ENCODE data around the gene GSE1.

Gene GSE1

DNA sequence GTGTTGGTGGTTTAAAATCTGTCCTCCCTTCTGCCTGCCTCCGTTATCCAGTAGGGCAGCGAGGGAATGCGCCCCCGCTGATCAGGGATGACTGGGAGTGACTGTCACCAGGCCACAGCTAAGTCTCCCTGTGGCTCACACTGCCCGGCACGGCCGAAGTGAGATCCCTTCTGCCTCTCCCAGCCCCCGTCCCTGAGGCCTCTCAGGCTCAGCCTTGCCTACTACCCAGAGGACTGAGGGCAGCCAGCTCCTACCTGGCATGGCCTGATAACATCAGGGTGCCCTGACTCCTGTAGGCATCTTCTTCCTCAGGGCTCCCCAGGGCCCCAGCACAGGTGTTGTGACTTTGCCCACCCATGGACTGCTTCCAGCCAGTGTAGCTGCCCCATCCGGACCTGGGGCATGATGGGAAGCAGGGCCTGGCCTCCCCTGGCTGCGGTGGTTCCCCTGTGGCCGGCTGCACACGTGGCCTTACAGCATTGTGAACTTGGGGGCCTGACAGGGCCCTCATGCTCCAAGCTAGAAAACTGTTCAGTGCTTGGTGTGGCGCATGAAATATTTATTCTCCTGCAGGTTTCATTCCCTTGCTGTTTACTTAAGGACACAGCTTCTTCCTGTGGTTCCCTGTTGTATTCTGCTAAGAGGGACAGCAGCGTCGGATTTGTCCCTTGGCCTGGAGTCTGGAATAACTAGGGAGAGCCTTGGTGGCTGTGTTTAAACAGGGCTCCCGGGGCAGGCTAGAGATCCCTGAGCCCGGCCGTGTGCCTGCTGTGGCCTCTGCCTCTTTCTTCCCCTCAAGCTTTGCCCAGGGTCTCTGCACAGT is 45.6 kb downstream of the GSE1 start:
- no peak for DNase-seq (ENCODE audit: extremely low read depth in 1 of 2, low read depth in 1 of 2)

DNA sequence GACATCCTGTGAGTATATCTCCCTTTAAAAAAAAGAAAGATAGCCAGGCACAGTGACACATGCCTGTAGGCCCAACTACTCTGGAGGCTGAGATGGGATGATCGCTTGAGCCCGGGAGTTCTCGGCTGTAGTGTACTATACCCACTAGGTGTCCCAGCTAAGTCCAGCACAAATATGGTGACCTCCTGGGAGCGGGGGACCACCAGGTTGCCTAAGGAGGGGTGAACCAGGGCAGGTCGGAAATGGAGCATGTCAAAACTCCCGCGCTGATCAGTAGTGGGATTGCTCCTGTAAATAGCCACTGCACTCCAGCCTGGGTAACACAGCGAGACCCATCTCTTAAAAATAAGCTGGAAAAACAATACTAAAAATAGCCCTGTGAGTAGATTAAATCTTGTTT is 46.2 kb downstream of the GSE1 start:
- no peak for DNase-seq (ENCODE audit: extremely low read depth in 1 of 2, low read depth in 1 of 2)

DNA sequence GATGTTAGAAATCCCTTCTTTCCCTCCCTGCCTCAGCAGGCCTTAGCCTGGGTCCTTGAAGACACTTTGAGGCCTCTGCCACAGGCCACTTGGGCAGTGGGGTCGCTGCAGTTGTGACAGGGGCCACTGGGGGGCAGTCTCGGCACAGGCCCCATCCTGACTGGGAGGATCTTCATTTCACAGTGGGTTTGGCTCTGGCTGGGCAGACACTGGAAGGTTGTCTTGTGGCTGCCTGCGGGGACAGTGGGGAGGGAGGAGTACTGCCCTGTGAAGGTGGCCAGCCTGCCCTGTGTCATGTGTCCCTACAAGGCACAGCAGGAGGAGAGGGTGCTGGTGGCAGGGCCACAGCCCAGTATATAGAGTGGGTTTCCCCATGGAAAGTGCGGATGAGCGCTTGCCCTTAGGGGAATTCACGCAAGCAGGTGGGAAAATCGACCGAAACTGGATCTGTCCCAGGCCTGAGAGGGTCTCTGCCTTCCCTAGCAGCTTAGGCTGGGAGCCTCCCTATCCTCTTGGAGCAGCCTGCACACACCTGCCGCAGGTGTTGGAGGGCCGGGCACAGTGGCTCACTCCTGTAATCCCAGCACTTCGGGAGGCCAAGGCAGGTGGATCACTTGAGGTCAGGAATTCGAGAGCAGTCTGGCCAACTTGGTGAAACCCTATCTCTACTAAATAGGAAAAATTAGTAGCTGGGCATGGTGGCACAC is 46.8 kb downstream of the GSE1 start:
- peak; percentile 14 to 40 for DNase-seq (ENCODE audit: extremely low read depth in 1 of 2, low read depth in 1 of 2)

DNA sequence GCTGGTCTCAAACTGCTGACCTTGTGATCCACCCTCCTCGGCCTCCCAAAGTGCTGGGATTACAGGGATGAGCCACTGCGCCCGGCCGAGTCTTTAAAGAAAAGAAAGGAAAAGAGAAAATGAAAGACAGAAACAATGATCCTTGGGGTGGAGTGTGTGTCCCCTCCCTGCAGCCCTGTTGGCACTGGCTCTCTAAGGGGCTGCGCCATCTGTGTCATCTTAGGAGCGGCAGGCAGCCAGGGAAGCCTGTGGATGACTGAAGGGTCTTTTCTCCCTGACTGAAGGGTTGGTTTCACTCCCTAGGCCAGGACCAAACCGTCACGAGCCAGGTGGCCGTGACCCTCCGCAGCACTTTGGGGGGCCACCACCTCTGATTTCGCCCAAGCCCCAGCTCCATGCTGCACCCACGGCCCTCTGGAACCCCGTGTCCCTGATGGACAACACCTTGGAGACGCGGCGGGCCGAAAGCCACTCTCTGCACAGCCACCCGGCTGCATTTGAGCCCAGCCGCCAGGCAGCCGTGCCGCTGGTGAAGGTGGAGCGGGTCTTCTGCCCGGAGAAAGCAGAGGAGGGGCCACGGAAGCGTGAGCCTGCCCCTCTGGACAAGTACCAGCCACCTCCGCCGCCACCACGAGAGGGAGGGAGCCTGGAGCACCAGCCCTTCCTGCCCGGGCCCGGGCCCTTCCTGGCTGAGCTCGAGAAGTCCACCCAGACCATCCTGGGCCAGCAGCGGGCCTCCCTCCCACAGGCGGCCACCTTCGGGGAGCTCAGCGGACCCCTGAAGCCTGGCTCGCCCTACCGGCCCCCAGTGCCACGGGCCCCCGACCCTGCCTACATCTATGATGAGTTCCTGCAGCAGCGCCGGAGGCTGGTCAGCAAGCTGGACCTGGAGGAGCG is 48.0 kb downstream of the GSE1 start:
- no peak for DNase-seq (ENCODE audit: extremely low read depth in 1 of 2, low read depth in 1 of 2)

DNA sequence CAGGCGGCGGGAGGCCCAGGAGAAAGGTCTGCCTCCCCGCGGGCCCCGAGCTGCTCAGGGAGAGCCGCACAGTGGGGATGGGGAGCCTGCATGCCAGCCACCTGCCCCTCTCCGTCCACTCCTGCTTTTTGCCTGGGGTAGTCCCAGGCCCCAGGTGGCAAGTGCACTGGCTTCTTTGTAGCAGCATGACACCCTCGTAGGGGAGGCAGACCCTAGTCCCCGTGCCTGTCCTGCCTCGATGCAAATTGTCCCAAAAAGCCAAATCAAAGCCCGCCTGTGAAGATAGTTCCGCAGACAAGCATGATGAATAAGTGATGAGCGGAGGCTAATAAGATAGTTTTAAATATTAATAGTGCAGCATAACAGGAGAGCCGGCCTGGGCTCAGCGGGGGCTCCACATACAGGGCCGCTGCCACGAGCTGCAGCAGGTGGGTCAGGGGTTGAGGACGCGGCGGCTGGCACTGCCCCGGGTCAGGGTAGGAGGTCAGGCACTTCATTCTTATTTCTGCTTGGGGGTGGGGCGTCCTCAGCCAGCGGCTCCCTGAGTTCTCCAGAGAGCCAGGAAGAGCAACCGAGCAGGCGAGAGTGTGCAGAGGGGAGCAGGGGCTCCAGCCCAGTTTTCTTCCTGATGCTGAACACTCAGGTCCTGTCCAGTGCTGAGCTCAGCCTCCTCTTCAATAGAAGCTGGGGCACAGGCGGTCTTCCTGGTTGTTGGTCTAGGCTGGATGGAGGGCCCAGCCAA is 48.8 kb downstream of the GSE1 start:
- no peak for DNase-seq (ENCODE audit: extremely low read depth in 1 of 2, low read depth in 1 of 2)

DNA sequence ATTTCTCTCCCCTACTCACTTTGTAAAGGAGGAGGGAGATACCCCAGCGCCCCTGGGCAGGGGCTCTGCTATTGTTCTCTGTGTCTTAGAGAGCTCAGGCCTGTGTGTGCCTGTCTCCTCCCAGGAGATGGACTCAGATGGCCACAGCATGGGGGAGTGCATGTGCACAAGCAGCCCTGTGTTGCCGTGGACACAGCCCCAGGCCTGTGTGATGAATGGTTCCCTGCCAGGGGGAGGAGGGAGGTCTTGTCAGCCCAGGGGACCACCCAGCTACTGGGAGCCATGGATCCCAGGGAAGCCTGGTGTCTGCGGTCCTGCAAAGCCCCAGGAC is 49.3 kb downstream of the GSE1 start:
- no peak for DNase-seq (ENCODE audit: extremely low read depth in 1 of 2, low read depth in 1 of 2)

DNA sequence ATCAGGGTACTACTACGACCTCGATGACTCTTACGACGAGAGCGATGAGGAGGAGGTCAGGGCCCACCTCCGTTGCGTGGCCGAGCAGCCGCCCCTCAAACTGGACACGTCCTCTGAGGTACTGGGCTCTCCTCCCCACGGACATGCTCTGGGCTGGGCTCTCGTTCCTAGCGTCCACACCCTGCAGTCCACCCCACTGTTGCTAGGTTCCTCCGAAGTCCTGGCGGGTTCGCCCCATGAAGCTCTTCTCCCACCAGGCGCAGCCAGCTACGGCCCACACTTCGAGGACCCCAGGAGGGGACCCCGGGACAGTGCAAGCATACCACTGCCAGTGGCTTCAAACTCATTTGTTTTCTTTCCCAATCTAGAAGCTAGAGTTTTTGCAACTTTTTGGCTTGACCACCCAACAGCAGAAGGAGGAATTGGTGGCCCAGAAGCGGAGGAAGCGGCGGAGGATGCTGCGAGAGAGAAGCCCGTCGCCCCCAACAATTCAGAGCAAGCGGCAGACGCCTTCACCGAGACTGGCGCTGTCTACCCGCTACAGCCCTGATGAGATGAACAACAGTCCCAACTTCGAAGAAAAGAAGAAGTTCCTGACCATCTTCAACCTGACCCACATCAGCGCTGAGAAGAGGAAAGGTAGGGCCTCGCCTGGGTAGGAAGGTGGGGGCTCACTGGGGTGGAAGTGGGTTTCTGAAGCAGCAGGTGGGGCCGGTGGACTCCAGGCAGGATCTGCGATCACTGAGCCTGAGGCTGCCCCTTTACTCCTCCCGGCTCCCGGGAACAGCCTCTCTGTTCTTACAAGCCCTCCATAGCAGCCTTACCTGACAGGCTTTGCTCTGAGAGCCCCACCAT is 50.1 kb downstream of the GSE1 start:
- no peak for DNase-seq (ENCODE audit: extremely low read depth in 1 of 2, low read depth in 1 of 2)

DNA sequence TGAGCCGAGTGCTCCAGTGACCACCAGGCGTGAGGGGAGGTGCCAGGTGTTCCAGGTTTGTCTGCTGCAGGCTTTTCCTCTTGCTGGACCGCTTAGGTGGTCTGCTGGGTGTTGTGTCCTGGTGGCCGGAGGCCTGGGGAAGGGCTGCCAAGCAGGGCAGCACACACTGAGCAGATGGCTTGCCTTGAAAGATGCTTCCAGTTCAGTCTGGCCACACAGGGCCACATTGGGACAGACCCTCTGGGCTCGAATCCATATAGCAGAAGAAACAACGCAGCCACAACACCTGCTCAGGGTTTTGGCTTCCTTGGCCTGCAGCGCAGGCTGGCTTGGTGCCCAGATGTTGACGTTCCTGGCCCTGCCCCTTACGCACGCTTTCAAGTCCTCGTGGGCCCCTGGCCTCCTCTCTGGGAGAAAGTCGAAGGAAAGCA is 50.8 kb downstream of the GSE1 start:
- no peak for DNase-seq (ENCODE audit: extremely low read depth in 1 of 2, low read depth in 1 of 2)

DNA sequence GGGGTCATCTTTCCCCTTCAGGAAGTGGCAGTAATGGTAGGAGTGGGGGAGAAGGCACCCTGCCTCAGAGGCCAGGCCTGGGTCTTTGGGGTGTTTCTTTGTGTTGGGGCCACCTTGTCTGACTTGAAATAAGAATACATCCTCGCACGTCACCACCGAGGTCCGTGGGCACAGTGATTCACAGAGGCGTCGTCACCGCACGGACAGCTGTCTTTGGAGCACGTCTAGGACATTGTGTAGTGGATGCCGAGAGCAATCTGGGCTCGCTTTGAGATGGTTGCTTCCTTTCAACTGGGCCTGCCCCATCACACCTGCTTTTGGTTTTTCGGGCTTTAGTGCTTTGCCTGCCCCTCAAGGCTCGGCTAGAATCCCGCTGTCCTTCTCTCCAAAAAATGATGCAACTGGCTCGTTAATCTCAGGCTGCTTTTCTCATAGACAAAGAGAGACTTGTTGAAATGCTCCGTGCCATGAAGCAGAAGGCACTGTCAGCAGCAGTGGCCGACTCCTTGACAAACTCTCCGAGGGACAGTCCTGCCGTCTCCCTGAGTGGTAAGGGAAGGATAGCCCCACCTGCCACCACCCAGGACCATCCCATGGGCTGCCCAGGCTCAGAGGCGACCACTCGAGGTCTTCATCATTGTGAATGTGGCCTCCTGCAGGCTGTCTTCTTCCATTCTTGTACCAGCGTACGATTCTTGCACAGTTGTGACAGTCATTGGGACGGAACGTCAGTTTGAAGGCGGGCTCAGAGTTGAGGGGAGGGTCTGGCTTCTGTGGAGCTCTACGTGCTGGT is 51.7 kb downstream of the GSE1 start:
- no peak for DNase-seq (ENCODE audit: extremely low read depth in 1 of 2, low read depth in 1 of 2)

DNA sequence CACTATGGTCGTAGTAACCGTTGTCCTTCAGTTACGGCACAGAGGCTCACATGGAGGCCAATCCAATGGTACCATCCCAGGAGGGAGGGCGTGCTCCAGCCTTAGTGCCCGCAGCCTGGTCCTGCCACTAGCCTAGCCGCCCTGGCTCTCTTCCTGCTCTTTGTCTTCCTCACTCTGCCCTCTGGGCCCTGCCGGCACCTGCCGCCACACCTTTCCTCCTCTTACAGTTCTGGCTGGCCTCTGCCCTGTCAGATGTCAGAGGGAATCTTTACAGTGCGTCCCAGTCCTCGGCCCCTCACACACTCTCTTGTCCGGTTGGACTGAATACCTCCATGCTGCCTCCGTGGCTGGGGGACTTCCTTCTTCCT is 52.2 kb downstream of the GSE1 start:
- DNase-seq (ENCODE audit: extremely low read depth in 1 of 2, low read depth in 1 of 2): no peak

DNA sequence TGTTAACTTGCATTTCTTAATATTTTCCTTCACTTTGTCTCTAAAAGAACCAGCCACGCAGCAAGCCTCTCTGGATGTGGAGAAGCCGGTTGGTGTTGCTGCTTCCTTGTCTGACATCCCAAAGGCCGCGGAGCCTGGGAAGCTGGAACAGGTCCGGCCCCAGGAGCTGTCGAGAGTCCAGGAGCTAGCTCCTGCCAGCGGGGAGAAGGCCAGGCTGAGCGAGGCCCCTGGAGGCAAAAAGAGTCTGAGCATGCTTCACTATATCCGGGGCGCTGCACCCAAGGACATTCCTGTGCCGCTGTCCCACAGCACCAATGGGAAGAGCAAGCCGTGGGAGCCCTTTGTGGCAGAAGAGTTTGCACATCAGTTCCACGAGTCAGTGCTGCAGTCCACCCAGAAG is 52.8 kb downstream of the GSE1 start:
- DNase-seq (ENCODE audit: extremely low read depth in 1 of 2, low read depth in 1 of 2): no peak

DNA sequence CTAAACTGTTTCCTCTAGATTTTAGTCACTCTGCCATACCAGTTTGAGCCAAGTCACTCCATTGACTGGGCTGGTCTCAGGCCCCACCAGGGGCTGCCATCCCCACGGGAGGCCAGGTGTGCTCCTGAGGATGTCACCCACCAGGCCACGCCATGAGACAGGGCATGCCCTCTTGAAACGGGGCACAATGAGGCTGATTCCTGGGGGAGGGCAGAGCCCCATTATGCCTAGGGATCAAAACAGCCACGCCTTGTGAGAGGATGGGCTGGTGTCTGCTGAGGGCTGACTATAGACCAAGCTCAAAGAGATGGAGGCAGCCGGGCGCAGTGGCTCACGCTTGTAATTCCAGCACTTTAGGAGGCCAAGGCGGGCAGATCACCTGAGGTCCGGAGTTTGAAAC is 54.1 kb downstream of the GSE1 start:
- no peak for DNase-seq (ENCODE audit: extremely low read depth in 1 of 2, low read depth in 1 of 2)

DNA sequence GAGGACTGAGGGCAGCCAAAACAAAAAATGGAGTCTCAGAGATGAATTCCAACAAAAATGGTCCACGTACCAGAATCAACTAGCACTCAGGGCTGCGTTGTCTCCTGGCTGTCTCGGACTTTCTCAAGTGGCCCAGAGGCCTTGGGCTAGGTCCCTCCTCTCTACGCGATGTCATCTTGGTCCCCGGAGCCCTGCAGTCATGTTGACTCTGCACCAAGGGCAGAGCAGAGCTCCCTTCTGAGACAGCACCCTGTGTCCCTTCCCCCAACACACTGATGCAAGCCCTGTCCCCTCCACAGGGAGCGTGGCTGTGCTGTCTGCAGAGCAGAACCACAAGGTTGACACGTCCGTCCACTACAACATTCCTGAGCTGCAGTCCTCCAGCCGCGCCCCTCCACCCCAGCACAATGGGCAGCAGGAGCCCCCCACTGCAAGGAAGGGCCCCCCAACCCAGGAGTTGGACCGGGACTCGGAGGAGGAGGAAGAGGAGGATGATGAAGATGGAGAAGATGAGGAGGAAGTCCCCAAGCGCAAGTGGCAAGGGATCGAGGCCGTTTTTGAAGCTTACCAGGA is 54.8 kb downstream of the GSE1 start:
- no peak for DNase-seq (ENCODE audit: extremely low read depth in 1 of 2, low read depth in 1 of 2)

DNA sequence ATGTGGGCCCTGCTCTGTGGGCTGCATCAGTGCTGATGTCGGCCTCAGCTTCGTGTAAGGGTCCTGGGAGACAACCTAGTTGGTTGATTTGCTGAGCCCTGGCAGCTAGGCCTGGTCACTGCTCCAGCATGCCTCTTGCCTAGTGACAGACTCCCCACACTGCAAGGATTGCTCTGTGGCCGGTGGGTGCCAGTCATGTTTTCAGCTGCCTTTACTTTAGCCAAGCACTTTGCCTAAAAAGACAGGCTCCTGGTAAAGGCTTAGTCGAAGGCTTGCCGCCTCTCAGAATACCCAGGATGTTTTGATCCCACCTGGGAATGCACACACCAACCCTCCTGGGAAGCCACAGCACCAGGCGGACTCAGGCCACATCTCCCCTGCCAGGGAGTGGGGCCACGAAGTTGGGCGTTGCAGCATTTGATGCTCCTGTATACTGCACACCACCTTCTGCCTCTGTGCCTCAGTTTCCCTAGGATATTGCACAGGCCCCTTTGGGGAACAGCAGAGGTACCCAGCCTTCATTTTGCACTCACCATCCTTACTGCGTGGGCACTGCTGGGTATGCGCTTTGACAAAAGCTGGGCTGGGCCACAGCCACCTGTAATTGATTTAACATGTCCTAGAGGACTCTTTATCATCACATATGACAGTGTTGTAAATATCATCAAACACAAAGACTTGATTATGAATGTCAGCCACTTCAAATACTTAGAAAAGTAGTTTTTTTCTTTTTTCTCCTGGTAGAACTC is 55.7 kb downstream of the GSE1 start:
- no peak for DNase-seq (ENCODE audit: extremely low read depth in 1 of 2, low read depth in 1 of 2)

DNA sequence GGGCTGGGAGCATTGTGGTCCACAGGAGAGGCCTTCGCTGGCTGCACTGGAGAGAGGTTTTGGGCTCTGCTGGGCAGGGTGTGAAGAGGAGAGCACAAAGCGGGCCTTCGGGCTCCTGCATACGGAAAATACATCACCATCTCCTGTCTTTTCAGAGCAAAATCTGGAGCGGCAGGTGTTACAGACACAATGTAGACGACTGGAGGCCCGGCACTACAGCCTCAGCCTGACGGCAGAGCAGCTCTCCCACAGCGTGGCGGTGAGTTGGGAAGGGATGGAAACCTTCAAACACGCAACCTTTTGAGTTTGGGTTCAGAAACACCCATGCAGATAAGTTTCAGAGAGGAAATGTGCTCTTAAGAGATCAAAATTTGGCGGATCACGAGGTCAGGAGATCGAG is 57.7 kb downstream of the GSE1 start:
- no peak for DNase-seq (ENCODE audit: extremely low read depth in 1 of 2, low read depth in 1 of 2)

DNA sequence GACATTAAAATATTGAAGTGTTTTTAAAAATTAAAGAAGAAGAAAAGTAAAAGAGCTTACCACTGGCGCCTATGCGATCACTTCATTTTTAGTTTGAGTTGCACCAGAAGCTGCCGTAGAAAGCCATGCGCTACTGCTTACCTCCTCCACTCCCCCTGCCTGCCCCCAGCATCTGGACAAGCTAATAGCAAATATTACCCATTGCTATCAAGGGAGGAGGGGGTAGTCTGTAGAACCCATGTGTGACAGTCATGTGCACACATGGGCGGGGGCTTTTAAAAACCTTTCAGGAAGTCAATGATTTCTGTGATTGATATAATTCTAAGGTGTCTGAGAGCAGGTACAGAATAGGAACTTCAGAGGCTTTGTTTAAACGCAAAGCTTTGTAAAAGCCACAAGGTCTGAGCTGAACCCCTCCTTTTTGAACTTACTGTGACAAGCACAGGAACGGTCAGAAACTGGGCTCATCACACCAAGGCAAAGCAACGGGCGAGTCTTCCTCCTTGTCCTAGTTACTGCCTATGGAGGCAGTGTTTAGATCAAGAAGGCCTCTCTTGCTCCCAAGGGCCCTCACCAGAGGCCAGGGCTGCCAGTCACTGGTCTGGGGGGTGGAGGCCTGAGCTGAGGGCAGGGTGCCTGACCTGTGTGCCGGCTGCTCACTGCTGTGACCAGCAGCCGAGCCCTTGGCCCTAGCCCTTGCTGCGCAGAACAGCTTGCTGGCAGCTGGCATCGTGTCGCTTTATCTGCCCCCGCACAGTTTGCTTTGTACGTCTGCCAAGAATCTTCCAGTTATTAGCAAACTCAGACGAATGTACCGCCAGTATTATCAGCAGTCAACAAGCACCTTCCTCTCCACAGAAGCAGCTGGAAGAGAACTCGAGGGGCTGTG is 60.7 kb downstream of the GSE1 start:
- DNase-seq (ENCODE audit: extremely low read depth in 1 of 2, low read depth in 1 of 2): no peak

DNA sequence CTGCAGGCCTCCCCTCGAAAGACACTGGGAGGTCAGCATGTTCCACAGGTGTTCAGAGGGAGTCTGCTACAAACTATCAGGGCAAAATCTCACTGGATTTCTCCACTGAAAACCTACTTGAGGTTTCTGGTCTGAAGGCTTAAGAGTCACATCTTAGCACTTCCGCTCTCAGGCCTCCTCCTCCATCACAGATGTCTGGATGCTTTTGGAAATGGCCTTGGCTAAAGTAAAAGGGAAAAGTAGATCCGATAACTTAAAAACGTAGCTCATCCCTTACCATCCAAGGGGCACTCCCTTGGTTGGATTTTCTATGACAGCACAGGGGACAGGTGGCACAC is 61.3 kb downstream of the GSE1 start:
- no peak for DNase-seq (ENCODE audit: extremely low read depth in 1 of 2, low read depth in 1 of 2)
